Adrenal gland (tissue), 12 donors: Measurements from ENCODE around the gene SIGLEC7. TPM values are rescaled to one million over a fixed set of nuclear protein-coding genes. Genes with fewer than 3 reads are reported as not detected.

Experiments used
- DNase-seq, 7 donors: peaks; one replicate each; pipeline ENCODE4 v3.0.0-alpha.2; 2019 to 2020
- H3K27ac ChIP-seq, 5 donors: fragments of 200-600 bp; sonication (generic) in 4 of 5; 1 replicate in 3 of 5; 2 replicates in 2 of 5; pipeline versions ENCODE4 v1.5.1 to v1.8.0; 2016 to 2020; ENCODE audit warnings: mild to moderate bottlenecking in 1 of 5
- H3K27me3 ChIP-seq: fragments of 200-600 bp; 2 replicates; pipeline ENCODE4 v1.8.0; 2021
- H3K36me3 ChIP-seq, 2 donors: fragments of 200-600 bp; replicated peaks in 1 of 2; 1 replicate in 1 of 2; 2 replicates in 1 of 2; pipeline versions ENCODE4 v1.5.1 to v1.8.0; 2018 to 2022
- H3K4me1 ChIP-seq, 2 donors: fragments of 200-600 bp; replicated peaks in 1 of 2; 1 replicate in 1 of 2; 2 replicates in 1 of 2; pipeline versions ENCODE4 v1.5.1 to v1.8.0; 2018 to 2021
- H3K4me3 ChIP-seq, 4 donors: fragments of 200-600 bp; sonication (generic) in 3 of 4; one replicate each; pipeline ENCODE4 v1.5.1; 2016 to 2018
- H3K9me3 ChIP-seq, 3 donors: fragments of 200-600 bp; sonication (generic) in 1 of 3; replicated peaks in 1 of 3; 1 replicate in 2 of 3; 2 replicates in 1 of 3; pipeline versions ENCODE4 v1.5.1 to v1.8.0; 2016 to 2021
- POLR2A ChIP-seq, 2 donors: fragments of 450-650 bp; IDR thresholded peaks; one replicate each; pipeline ENCODE4 v1.6.1; 2017; ENCODE audit warnings: antibody characterized with exemption in 2 of 2, mild to moderate bottlenecking in 2 of 2, moderate library complexity in 1 of 2
- WGBS, 4 donors: extraction: QIAGEN DNeasy Blood & Tissue Kit in 2 of 4; methylation state at CpG; one replicate each; pipeline versions ENCODE4 v1.1.5 to v1.1.7; 2013 to 2017; 5-methylcytosine and 5-hydroxymethylcytosine counted together
- intact Hi-C, 2 donors: fragments of 100-400 bp; cut with DNase I; formaldehyde crosslinking; loops; one replicate each; pipeline versions ENCODE4 v1.14.1 to v1.15.0; 2022 to 2023
- polyA plus RNA-seq, 3 donors: library from polyadenylated mRNA; stranded (reverse); fragments of 200-250 nt in 2 of 3; fragments of 350-450 nt in 1 of 3; fragmentation: Illumina TruSeq in 1 of 3; extraction: RNeasy Lipid Tissue Mini Kit (QIAGEN cat#74804) in 1 of 3; gene quantifications; one replicate each; pipeline ENCODE4 v1.2.3, GENCODE V29; 2013 to 2014
- total RNA-seq, 9 donors: library from RNA; depleted of rRNA in 4 of 9; stranded (reverse); fragments of >200 nt in 4 of 9; fragments of 120-200 nt in 1 of 9; fragmentation: NEBNext Ultra II Directional in 1 of 9; extraction: Animal tissue kit (Norgen Biotek cat#: 25700) in 1 of 9; gene quantifications; one replicate each; pipeline versions ENCODE4 v1.1.0 to v1.2.4, GENCODE V29; 2013 to 2023
- TF ChIP-seq, protein P1 (sequence below), 6 experiments: fragments of 450-650 bp in 4 of 6; fragments of 200-600 bp in 2 of 6; sonication (generic) in 1 of 6; IDR thresholded peaks; 1 replicate in 5 of 6; 2 replicates in 1 of 6; pipeline versions ENCODE4 v1.5.1 to v1.8.0; 2016 to 2021; ENCODE audit warnings: antibody characterized with exemption in 6 of 6, mild to moderate bottlenecking in 2 of 6, moderate library complexity in 1 of 6
- donor health status: healthy with polysubstance abuse.
- donor health status: Bipolar disorder and iron deficiency.
- donor health status: DM: yes; HTN: yes; CAD: no.
- donor health status: DM: no; HTN: no; CAD: no.
- donor health status: DM: no; HTN: no; CAD: no.
- donor health status: DM: yes; HTN: yes; CAD: no.

SIGLEC7 gene
- total and polyA plus RNA-seq, 12 donors = 1.00 to 13.1 (median 7.4) TPM

GRCh38 chr19:51195616-51196015 is 53.5 kb downstream of the SIGLEC7 start:
- intact Hi-C loops = no loop called here
- H3K36me3 ChIP-seq = no peaks in the 10 kb centered on the region
- H3K4me1 ChIP-seq = no peaks in the 10 kb centered on the region
- H3K27me3 ChIP-seq = peaks cover 2% of the 10 kb centered on the region
- H3K9me3 ChIP-seq = no peaks in the 10 kb centered on the region
- TF ChIP-seq, protein P1, sequence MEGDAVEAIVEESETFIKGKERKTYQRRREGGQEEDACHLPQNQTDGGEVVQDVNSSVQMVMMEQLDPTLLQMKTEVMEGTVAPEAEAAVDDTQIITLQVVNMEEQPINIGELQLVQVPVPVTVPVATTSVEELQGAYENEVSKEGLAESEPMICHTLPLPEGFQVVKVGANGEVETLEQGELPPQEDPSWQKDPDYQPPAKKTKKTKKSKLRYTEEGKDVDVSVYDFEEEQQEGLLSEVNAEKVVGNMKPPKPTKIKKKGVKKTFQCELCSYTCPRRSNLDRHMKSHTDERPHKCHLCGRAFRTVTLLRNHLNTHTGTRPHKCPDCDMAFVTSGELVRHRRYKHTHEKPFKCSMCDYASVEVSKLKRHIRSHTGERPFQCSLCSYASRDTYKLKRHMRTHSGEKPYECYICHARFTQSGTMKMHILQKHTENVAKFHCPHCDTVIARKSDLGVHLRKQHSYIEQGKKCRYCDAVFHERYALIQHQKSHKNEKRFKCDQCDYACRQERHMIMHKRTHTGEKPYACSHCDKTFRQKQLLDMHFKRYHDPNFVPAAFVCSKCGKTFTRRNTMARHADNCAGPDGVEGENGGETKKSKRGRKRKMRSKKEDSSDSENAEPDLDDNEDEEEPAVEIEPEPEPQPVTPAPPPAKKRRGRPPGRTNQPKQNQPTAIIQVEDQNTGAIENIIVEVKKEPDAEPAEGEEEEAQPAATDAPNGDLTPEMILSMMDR (IDR thresholded peaks at IDR 0.05) = no peak
- no peak for TF ChIP-seq POLR2A (IDR thresholded peaks at IDR 0.05)
- no peak overlapping the region for H3K4me3 ChIP-seq
- no peak for DNase-seq
- WGBS, 4 donors = 79 to 100% (median 87%) methylated on average over 2 to 10 of the region's 10 CpGs
- no peak overlapping the region for H3K27ac ChIP-seq

- no peaks in the 10 kb centered on the region for H3K4me1 ChIP-seq
- H3K27ac ChIP-seq = no peak overlapping the region
- no peak for DNase-seq
- no peak overlapping the region for H3K4me3 ChIP-seq
- no peaks in the 10 kb centered on the region for H3K9me3 ChIP-seq
- intact Hi-C loops = no loop called here
- TF ChIP-seq, protein P1 (IDR thresholded peaks at IDR 0.05) = no peak
- TF ChIP-seq POLR2A (IDR thresholded peaks at IDR 0.05) = no peak
- 65 to 83% (median 80%) methylated on average over 4 to 5 of the region's 5 CpGs for WGBS, 4 donors
- H3K36me3 ChIP-seq = no peaks in the 10 kb centered on the region
- peaks cover 2% of the 10 kb centered on the region for H3K27me3 ChIP-seq
These were observed 54.1 kb downstream of the SIGLEC7 start for GRCh38 chr19:51196181-51196580.

- WGBS, 4 donors = 60 to 74% (median 70%) methylated on average over 8 to 9 of the region's 9 CpGs
- DNase-seq = no peak
- Histone ChIP-seq H3K4me1 (no peaks in the 10 kb centered on the region), H3K27me3 (peaks cover 2% of the 10 kb centered on the region), H3K27ac (no peak overlapping the region), H3K9me3 (no peaks in the 10 kb centered on the region), H3K4me3 (no peak overlapping the region), H3K36me3 (no peaks in the 10 kb centered on the region)
- intact Hi-C loops = no loop called here
- TF ChIP-seq, protein P1 (IDR thresholded peaks at IDR 0.05) = no peak
- TF ChIP-seq POLR2A (IDR thresholded peaks at IDR 0.05) = no peak
These were observed 56.5 kb downstream of the SIGLEC7 start for GRCh38 chr19:51198641-51199040.

DNA sequence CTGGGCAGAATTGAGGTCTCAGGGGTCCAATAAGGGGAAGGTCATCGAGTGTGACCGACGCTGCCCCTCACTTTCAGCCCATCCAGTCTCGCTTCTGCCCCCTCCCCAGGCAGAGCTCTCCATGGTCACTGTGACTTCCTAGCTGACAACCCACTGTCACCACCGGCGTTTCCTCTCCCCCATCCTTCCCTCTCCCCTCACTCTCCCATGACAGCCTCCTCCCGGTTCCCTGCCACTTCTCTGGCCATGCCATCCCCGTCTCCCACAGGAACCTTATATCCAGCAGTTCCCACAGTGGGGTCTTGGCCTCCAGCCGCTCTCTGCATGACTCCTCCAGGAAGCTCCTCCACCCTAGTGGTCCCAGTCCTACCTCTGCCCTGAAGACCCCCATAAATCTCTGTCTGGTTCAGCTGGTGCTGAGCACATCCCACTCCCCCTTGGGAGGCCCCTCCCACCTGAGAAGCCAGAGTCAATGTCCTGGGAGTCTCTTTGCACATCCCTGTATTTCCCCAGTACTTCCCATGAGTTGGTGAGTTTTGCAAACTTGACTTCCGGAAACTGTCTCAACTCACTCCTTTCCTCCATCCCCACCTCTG is 58.1 kb downstream of the SIGLEC7 start:
- DNase-seq = no peak
- TF ChIP-seq POLR2A (IDR thresholded peaks at IDR 0.05) = no peak
- TF ChIP-seq, protein P1 (IDR thresholded peaks at IDR 0.05) = no peak
- intact Hi-C loops = no loop called here
- Histone ChIP-seq H3K4me3 (no peak overlapping the region), H3K27me3 (peaks cover 2% of the 10 kb centered on the region), H3K9me3 (no peaks in the 10 kb centered on the region), H3K27ac (no peak overlapping the region), H3K4me1 (no peaks in the 10 kb centered on the region), H3K36me3 (no peaks in the 10 kb centered on the region)
- WGBS, 4 donors = 54 to 58% (median 57%) methylated on average over 10 of the region's 10 CpGs
